A673 (cell line): ENCODE results near the gene EYS. TPM values are rescaled to one million over a fixed set of nuclear protein-coding genes. Genes with fewer than 3 reads are reported as not detected.

Experiments used
- BruUV-seq: library from RNA; stranded (reverse); fragments of 400-500 nt; replicated peaks from 2 replicates; lab custom pipeline; 2021; lab: Mats Ljungman, UMichigan
- CTCF ChIA-PET: fragments of 300-600 bp; sonication (Branson Sonifier 250); formaldehyde crosslinking; loops from one replicate; lab custom pipeline; 2022; ENCODE audit warnings: antibody characterized with exemption; lab: Charles Lee
- POLR2A ChIA-PET: fragments of 300-600 bp; sonication (Branson Sonifier 250); formaldehyde crosslinking; loops from one replicate; lab custom pipeline; 2022; ENCODE audit warnings: antibody characterized with exemption; ENCODE audit not compliant: low non-redundant PET; lab: Charles Lee
- DNase-seq: peaks from one replicate; pipeline ENCODE4 v3.0.0-alpha.2; 2015; ENCODE audit warnings: low spot score
- H3K27ac ChIP-seq: fragments of 200-600 bp; sonication (generic); 2 replicates; pipeline ENCODE4 v1.5.1; 2016; ENCODE audit warnings: mixed run types, low read depth, mild to moderate bottlenecking, mixed read lengths, antibody characterized with exemption, low read length; ENCODE audit not compliant: poor library complexity, severe bottlenecking
- H3K27me3 ChIP-seq: fragments of 200-600 bp; sonication (generic); replicated peaks from 2 replicates; pipeline ENCODE4 v1.6.1; 2017; ENCODE audit warnings: mixed run types, low read depth, mild to moderate bottlenecking, mixed read lengths, antibody characterized with exemption, low read length; ENCODE audit not compliant: insufficient read depth, poor library complexity
- H3K36me3 ChIP-seq: fragments of 200-600 bp; sonication (generic); 2 replicates; pipeline ENCODE4 v1.6.1; 2016; ENCODE audit warnings: mixed run types, mild to moderate bottlenecking, mixed read lengths, antibody characterized with exemption, low read length; ENCODE audit not compliant: insufficient read depth, poor library complexity, severe bottlenecking
- H3K4me1 ChIP-seq: fragments of 200-600 bp; sonication (generic); 2 replicates; pipeline ENCODE4 v1.6.1; 2017; ENCODE audit warnings: mixed run types, mild to moderate bottlenecking, mixed read lengths, antibody characterized with exemption, low read length; ENCODE audit not compliant: insufficient read depth, poor library complexity, severe bottlenecking
- H3K4me3 ChIP-seq: fragments of 200-600 bp; sonication (generic); 2 replicates; pipeline ENCODE4 v1.5.1; 2016; ENCODE audit warnings: low read depth, mixed run types, mild to moderate bottlenecking, mixed read lengths, low read length; ENCODE audit not compliant: poor library complexity, severe bottlenecking
- H3K9me3 ChIP-seq: fragments of 200-600 bp; sonication (generic); 2 replicates; pipeline ENCODE4 v1.6.1; 2016; ENCODE audit warnings: mixed run types, low read depth, mild to moderate bottlenecking, mixed read lengths, antibody characterized with exemption, low read length; ENCODE audit not compliant: poor library complexity, severe bottlenecking
- CTCF ChIP-seq: fragments of 300-800, 200-600 bp; sonication (generic); conservative IDR thresholded peaks from 2 replicates; pipeline ENCODE4 v1.5.1; 2017; ENCODE audit warnings: low read depth, mild to moderate bottlenecking, antibody characterized with exemption, low read length, moderate library complexity, mixed read lengths
- EZH2 ChIP-seq: fragments of 200-600 bp; sonication (generic); IDR thresholded peaks from 2 replicates; pipeline ENCODE4 v1.6.1; 2017; ENCODE audit warnings: borderline replicate concordance, low read depth, mild to moderate bottlenecking, mixed read lengths, antibody characterized with exemption, low read length; ENCODE audit not compliant: poor library complexity, severe bottlenecking
- intact Hi-C: fragments of 100-400 bp; cut with micrococcal nuclease; formaldehyde crosslinking; loops from one replicate; pipeline ENCODE4 v1.10.0; 2022; ENCODE audit not compliant: unreplicated experiment
- total RNA-seq: library from RNA; stranded (reverse); gene quantifications from 2 replicates; pipeline ENCODE4 v1.2.3, GENCODE V29; 2021

Gene EYS
- total RNA-seq, 1 experiment from 2014 or later = 0.47 TPM

- intact Hi-C loops = no loop called here
- no peak for DNase-seq
- CTCF ChIA-PET = no interaction called here
- Histone ChIP-seq H3K9me3 (no peaks in the 10 kb centered on the region), H3K4me3 (no peak overlapping the region), H3K27me3 (no peaks in the 10 kb centered on the region), H3K36me3 (no peaks in the 10 kb centered on the region), H3K4me1 (peaks cover 10% of the 10 kb centered on the region), H3K27ac (no peak overlapping the region)
- no TSS peak for BruUV-seq
- no peak for TF ChIP-seq EZH2
- TF ChIP-seq CTCF = no peak
- POLR2A ChIA-PET = no interaction called here
Measured at GRCh38 chr6:63790334-63790733, 1916.7 kb downstream of the EYS start.

GRCh38 chr6:63789699-63790098, 1917.3 kb downstream of the EYS start:
- H3K27me3 ChIP-seq = no peaks in the 10 kb centered on the region
- no TSS peak for BruUV-seq
- intact Hi-C loops = no loop called here
- TF ChIP-seq CTCF (no peak), EZH2 (no peak)
- H3K36me3 ChIP-seq = no peaks in the 10 kb centered on the region
- H3K9me3 ChIP-seq = no peaks in the 10 kb centered on the region
- H3K4me1 ChIP-seq = peaks cover 5% of the 10 kb centered on the region
- CTCF ChIA-PET = no interaction called here
- no peak overlapping the region for H3K27ac ChIP-seq
- POLR2A ChIA-PET = no interaction called here
- DNase-seq = no peak
- no peak overlapping the region for H3K4me3 ChIP-seq

GRCh38 chr6:63788569-63788968, 1918.5 kb downstream of the EYS start:
- CTCF ChIA-PET = no interaction called here
- no peak overlapping the region for H3K4me3 ChIP-seq
- no TSS peak for BruUV-seq
- POLR2A ChIA-PET = no interaction called here
- TF ChIP-seq EZH2 (no peak), CTCF (no peak)
- H3K27me3 ChIP-seq = no peaks in the 10 kb centered on the region
- DNase-seq = no peak
- H3K4me1 ChIP-seq = no peaks in the 10 kb centered on the region
- H3K36me3 ChIP-seq = no peaks in the 10 kb centered on the region
- intact Hi-C loops = no loop called here
- no peak overlapping the region for H3K27ac ChIP-seq
- H3K9me3 ChIP-seq = no peaks in the 10 kb centered on the region
